ENCODE measurements around the gene FGFR2. TPM values are rescaled to one million over a fixed set of nuclear protein-coding genes. Genes with fewer than 3 reads are reported as not detected.

FGFR2 gene
- total and polyA plus RNA-seq, 2 of the 4 experiments (the other 2 are of a cell fraction): not detected

DNA sequence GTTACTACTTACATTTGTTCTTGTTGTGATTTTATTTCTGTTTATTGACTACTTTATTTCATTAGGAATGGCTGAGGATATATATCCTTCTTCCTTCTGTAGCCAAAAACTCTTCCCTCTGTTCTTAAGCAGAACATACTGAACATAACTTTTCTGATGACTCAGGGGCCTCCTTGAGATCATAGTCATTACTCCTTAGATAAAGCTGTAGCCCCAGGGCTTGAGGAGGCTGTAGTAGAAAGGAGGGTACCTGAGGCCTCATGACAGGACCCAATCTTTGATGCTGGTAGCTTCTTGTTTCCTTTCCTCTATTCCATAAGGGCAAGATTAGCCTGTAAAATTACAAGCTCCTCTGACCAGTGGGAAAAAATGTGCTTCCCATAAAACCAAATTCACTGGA is 41.2 kb upstream of the FGFR2 start:
- Histone ChIP-seq H3K4me3 (ENCODE audit: insufficient read depth, low read depth, low read length) (no peak overlapping the region), H4K8ac (ENCODE audit: low read depth in 2 of 2, low read length in 2 of 2) (no peak overlapping the region), H2AK9ac (replicated peaks; ENCODE audit: low read depth, low read length, poor library complexity) (no peak overlapping the region), H3K9me3 (ENCODE audit: control insufficient read depth, insufficient read depth, low read length) (peaks cover 16% of the 10 kb centered on the region), H2BK20ac (ENCODE audit: low read depth, low read length) (no peak overlapping the region), H4K91ac (ENCODE audit: insufficient read depth, low read depth, low read length) (no peak overlapping the region), H3K4ac (ENCODE audit: low read depth, low read length) (no peak overlapping the region), H4K20me1 (ENCODE audit: insufficient read depth, low read length) (no peaks in the 10 kb centered on the region), H2BK15ac (ENCODE audit: low read depth, low read length) (no peak overlapping the region), H3K9ac (ENCODE audit: low read depth, low read length) (no peak overlapping the region), H2AK5ac (ENCODE audit: low read depth, low read length) (no peak overlapping the region), H3K18ac (ENCODE audit: low read depth, low read length) (no peak overlapping the region), H2BK5ac (ENCODE audit: low read depth, low read length, poor library complexity, severe bottlenecking) (no peak overlapping the region), H3K4me2 (ENCODE audit: low read depth, low read length) (no peak overlapping the region), H3K27ac (ENCODE audit: insufficient read depth, low read length) (no peak overlapping the region), H3K14ac (replicated peaks; ENCODE audit: low read depth, low read length) (no peak overlapping the region), H4K5ac (ENCODE audit: low read depth, low read length) (no peak overlapping the region), H3K56ac (ENCODE audit: extremely low read depth, insufficient read depth, low read length) (no peak overlapping the region), H3K4me1 (ENCODE audit: control insufficient read depth, insufficient read depth, low read length) (no peaks in the 10 kb centered on the region), H3K36me3 (ENCODE audit: control insufficient read depth, insufficient read depth, low read length) (no peaks in the 10 kb centered on the region), H2BK120ac (ENCODE audit: low read depth, low read length) (no peak overlapping the region), H3K9me1 (ENCODE audit: insufficient read depth, low read length) (no peaks in the 10 kb centered on the region), H3K23ac (ENCODE audit: low read depth, low read length) (no peak overlapping the region), H3K79me1 (ENCODE audit: low read depth in 1 of 2, low read length in 2 of 2) (no peaks in the 10 kb centered on the region), H2AFZ (replicated peaks; ENCODE audit: low read length, poor library complexity) (no peak overlapping the region), H3K27me3 (ENCODE audit: control insufficient read depth, insufficient read depth, low read length) (no peaks in the 10 kb centered on the region)
- ChIA-PET POLR2A (ENCODE audit: unreplicated experiment) (no interaction called here), CTCF (no interaction called here)
- in situ Hi-C loops (cut with MboI; ENCODE audit: low sequenced_read_pairs) (no loop called here), intact Hi-C loops (cut with micrococcal nuclease) (no loop called here), dilution Hi-C loops (cut with HindIII; ENCODE audit: low sequenced_read_pairs, unreplicated experiment) (no loop called here)
- ATAC-seq (ENCODE audit: low read depth) (no peak), DNase-seq (no peak)
- BruUV-seq (replicated peaks): no TSS peak
- TF ChIP-seq RFX5 (IDR thresholded peaks at IDR 0.05; ENCODE audit: low read depth, low read length) (no peak), MXI1 (IDR thresholded peaks at IDR 0.05; ENCODE audit: borderline replicate concordance, low read depth, low read length) (no peak), CEBPB (IDR thresholded peaks at IDR 0.05; ENCODE audit: low read depth, low read length) (no peak), POLR2A (IDR thresholded peaks at IDR 0.05; ENCODE audit: low read depth, low read length) (no peak), CHD1 (IDR thresholded peaks at IDR 0.05; ENCODE audit: low read depth, low read length) (no peak), RAD21 (IDR thresholded peaks at IDR 0.05; ENCODE audit: low read length) (no peak), MAZ (IDR thresholded peaks at IDR 0.05; ENCODE audit: borderline replicate concordance, low read depth, low read length) (no peak), SMC3 (IDR thresholded peaks at IDR 0.05; ENCODE audit: low read depth, low read length) (no peak), FOS (IDR thresholded peaks at IDR 0.05; ENCODE audit: low read depth, low read length) (no peak), RCOR1 (IDR thresholded peaks at IDR 0.05; ENCODE audit: insufficient replicate concordance, low read length) (no peak), MAFK (IDR thresholded peaks at IDR 0.05; ENCODE audit: low read depth, low read length) (no peak), BHLHE40 (IDR thresholded peaks at IDR 0.05; ENCODE audit: low read depth, low read length) (no peak)
- TF ChIP-seq, protein P1, sequence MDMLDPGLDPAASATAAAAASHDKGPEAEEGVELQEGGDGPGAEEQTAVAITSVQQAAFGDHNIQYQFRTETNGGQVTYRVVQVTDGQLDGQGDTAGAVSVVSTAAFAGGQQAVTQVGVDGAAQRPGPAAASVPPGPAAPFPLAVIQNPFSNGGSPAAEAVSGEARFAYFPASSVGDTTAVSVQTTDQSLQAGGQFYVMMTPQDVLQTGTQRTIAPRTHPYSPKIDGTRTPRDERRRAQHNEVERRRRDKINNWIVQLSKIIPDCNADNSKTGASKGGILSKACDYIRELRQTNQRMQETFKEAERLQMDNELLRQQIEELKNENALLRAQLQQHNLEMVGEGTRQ (IDR thresholded peaks at IDR 0.05; ENCODE audit: low read depth, low read length): no peak
- TF ChIP-seq, protein P2, sequence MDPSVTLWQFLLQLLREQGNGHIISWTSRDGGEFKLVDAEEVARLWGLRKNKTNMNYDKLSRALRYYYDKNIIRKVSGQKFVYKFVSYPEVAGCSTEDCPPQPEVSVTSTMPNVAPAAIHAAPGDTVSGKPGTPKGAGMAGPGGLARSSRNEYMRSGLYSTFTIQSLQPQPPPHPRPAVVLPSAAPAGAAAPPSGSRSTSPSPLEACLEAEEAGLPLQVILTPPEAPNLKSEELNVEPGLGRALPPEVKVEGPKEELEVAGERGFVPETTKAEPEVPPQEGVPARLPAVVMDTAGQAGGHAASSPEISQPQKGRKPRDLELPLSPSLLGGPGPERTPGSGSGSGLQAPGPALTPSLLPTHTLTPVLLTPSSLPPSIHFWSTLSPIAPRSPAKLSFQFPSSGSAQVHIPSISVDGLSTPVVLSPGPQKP (IDR thresholded peaks at IDR 0.05; ENCODE audit: borderline replicate concordance, low read depth, low read length): no peak
- TF ChIP-seq, protein P3, sequence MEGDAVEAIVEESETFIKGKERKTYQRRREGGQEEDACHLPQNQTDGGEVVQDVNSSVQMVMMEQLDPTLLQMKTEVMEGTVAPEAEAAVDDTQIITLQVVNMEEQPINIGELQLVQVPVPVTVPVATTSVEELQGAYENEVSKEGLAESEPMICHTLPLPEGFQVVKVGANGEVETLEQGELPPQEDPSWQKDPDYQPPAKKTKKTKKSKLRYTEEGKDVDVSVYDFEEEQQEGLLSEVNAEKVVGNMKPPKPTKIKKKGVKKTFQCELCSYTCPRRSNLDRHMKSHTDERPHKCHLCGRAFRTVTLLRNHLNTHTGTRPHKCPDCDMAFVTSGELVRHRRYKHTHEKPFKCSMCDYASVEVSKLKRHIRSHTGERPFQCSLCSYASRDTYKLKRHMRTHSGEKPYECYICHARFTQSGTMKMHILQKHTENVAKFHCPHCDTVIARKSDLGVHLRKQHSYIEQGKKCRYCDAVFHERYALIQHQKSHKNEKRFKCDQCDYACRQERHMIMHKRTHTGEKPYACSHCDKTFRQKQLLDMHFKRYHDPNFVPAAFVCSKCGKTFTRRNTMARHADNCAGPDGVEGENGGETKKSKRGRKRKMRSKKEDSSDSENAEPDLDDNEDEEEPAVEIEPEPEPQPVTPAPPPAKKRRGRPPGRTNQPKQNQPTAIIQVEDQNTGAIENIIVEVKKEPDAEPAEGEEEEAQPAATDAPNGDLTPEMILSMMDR (conservative IDR thresholded peaks at IDR 0.05; ENCODE audit: low read depth, low read length): no peak

Measured in IMR-90 (cell line).